PC-9 (cell line): ENCODE data around the gene ETS1. TPM values are rescaled to one million over a fixed set of nuclear protein-coding genes. Genes with fewer than 3 reads are reported as not detected.

Experiments used
- BruUV-seq: library from RNA; stranded (reverse); fragments of 400-500 nt; replicated peaks from 2 replicates; lab custom pipeline; 2021; lab: Mats Ljungman, UMichigan
- CTCF ChIA-PET: fragments of 300-600 bp; sonication (Branson Sonifier 250); formaldehyde crosslinking; loops from one replicate; lab custom pipeline; 2022; ENCODE audit warnings: antibody characterized with exemption; lab: Charles Lee
- POLR2A ChIA-PET: fragments of 300-600 bp; sonication (Branson Sonifier 250); formaldehyde crosslinking; loops from one replicate; lab custom pipeline; 2022; ENCODE audit warnings: antibody characterized with exemption; ENCODE audit not compliant: unreplicated experiment; lab: Charles Lee
- DNase-seq, 2 experiments: peaks; one replicate each; pipeline versions ENCODE4 v3.0.0 to v3.0.0-alpha.2; 2015 to 2022; ENCODE audit warnings: mixed read lengths in 1 of 2
- H2AFZ ChIP-seq: fragments of 200-600 bp; sonication (generic); 2 replicates; pipeline ENCODE4 v1.8.1; 2017; ENCODE audit warnings: antibody characterized with exemption
- H3F3A ChIP-seq: fragments of 200-600 bp; sonication (generic); 2 replicates; pipeline ENCODE4 v1.8.1; 2017; ENCODE audit warnings: antibody characterized with exemption, mild to moderate bottlenecking, low read depth; ENCODE audit not compliant: insufficient read depth
- H3K27ac ChIP-seq: fragments of 200-600 bp; sonication (generic); 2 replicates; pipeline ENCODE4 v1.6.1; 2016; ENCODE audit warnings: mixed run types
- H3K27me3 ChIP-seq: fragments of 200-600 bp; sonication (generic); 2 replicates; pipeline ENCODE4 v1.6.1; 2016; ENCODE audit warnings: low read depth, mixed run types; ENCODE audit not compliant: insufficient read depth
- H3K36me3 ChIP-seq: fragments of 200-600 bp; sonication (generic); 2 replicates; pipeline ENCODE4 v1.6.1; 2016; ENCODE audit warnings: low read depth, mixed run types
- H3K4me1 ChIP-seq: fragments of 200-600 bp; sonication (generic); replicated peaks from 2 replicates; pipeline ENCODE4 v1.6.1; 2016; ENCODE audit warnings: mixed run types; ENCODE audit not compliant: insufficient read depth
- H3K4me2 ChIP-seq: fragments of 200-600 bp; sonication (generic); 2 replicates; pipeline ENCODE4 v1.6.1; 2017; ENCODE audit warnings: mixed run types
- H3K4me3 ChIP-seq: fragments of 200-600 bp; sonication (generic); 2 replicates; pipeline ENCODE4 v1.6.1; 2016; ENCODE audit warnings: mixed run types
- H3K79me2 ChIP-seq: fragments of 200-600 bp; sonication (generic); 2 replicates; pipeline ENCODE4 v1.6.1; 2017; ENCODE audit warnings: low read depth, mixed run types
- H3K9me2 ChIP-seq: fragments of 200-600 bp; sonication (generic); 2 replicates; pipeline ENCODE4 v1.8.1; 2017; ENCODE audit warnings: mild to moderate bottlenecking; ENCODE audit not compliant: insufficient read depth
- H3K9me3 ChIP-seq: fragments of 200-600 bp; sonication (generic); 2 replicates; pipeline ENCODE4 v1.8.1; 2016; ENCODE audit warnings: low read depth; ENCODE audit not compliant: insufficient read depth
- H4K20me1 ChIP-seq: fragments of 200-600 bp; sonication (generic); 2 replicates; pipeline ENCODE4 v1.8.1; 2017; ENCODE audit not compliant: insufficient read depth
- EZH2 ChIP-seq: fragments of 200-600 bp; sonication (generic); IDR thresholded peaks from 2 replicates; pipeline ENCODE4 v1.8.0; 2017; ENCODE audit warnings: antibody characterized with exemption, low read depth
- intact Hi-C: fragments of 100-400 bp; cut with micrococcal nuclease; formaldehyde crosslinking; loops from one replicate; pipeline ENCODE4 v1.10.0; 2022; ENCODE audit not compliant: unreplicated experiment
- total RNA-seq: library from RNA; stranded (reverse); gene quantifications from 2 replicates; pipeline ENCODE4 v1.2.3, GENCODE V29; 2021
- TF ChIP-seq, protein P1 (sequence below): fragments of 200-600 bp; sonication (generic); conservative IDR thresholded peaks from 2 replicates; pipeline ENCODE4 v1.6.1; 2017; ENCODE audit warnings: mixed run types, antibody characterized with exemption, mild to moderate bottlenecking, moderate library complexity

The ETS1 gene
- total RNA-seq, 1 experiment from 2014 or later = 23.3 TPM

GRCh38 chr11:128628686-128629085, 41.3 kb upstream of the ETS1 start:
- no TSS peak for BruUV-seq
- POLR2A ChIA-PET = no interaction called here

DNA sequence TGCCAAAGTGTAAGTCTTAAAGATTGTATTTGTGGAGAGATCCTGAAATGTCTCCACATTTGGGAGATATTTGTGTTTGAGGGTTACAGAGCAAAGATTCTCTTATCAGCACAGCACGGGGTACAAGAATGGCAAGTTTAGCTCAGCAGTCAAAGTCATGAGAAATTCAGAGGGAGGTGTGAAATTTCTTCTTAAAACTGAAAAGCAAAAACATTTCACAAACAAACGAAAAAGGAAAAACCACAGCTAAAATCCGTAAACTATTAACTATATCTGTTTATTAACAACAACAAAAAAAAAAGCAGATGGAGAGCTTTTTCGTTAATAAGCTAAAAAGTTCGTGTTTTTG, 40.9 kb upstream of the ETS1 start:
- H3K4me3 ChIP-seq = no peak overlapping the region
- no peaks in the 10 kb centered on the region for H3K27me3 ChIP-seq
- H3K27ac ChIP-seq = no peak overlapping the region
- TF ChIP-seq, protein P1, sequence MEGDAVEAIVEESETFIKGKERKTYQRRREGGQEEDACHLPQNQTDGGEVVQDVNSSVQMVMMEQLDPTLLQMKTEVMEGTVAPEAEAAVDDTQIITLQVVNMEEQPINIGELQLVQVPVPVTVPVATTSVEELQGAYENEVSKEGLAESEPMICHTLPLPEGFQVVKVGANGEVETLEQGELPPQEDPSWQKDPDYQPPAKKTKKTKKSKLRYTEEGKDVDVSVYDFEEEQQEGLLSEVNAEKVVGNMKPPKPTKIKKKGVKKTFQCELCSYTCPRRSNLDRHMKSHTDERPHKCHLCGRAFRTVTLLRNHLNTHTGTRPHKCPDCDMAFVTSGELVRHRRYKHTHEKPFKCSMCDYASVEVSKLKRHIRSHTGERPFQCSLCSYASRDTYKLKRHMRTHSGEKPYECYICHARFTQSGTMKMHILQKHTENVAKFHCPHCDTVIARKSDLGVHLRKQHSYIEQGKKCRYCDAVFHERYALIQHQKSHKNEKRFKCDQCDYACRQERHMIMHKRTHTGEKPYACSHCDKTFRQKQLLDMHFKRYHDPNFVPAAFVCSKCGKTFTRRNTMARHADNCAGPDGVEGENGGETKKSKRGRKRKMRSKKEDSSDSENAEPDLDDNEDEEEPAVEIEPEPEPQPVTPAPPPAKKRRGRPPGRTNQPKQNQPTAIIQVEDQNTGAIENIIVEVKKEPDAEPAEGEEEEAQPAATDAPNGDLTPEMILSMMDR = no peak
- TF ChIP-seq EZH2 = no peak
- H2AFZ ChIP-seq = no peak overlapping the region
- DNase-seq = no peak
- H3F3A ChIP-seq = no peaks in the 10 kb centered on the region; the same call in 1 of the 2 replicates
- intact Hi-C loops = no loop called here
- ChIA-PET CTCF (interaction anchor here (0.6 to 0.8 kb wide), 2 partner anchors 22 to 141 kb away, joined by 3 to 5 read pairs; no protein-coding TSS in a partner anchor), POLR2A (no interaction called here)
- H3K79me2 ChIP-seq = no peaks in the 10 kb centered on the region
- no peak overlapping the region for H3K4me2 ChIP-seq
- H3K9me2 ChIP-seq = no peaks in the 10 kb centered on the region
- no peaks in the 10 kb centered on the region for H3K36me3 ChIP-seq
- H4K20me1 ChIP-seq = no peaks in the 10 kb centered on the region
- H3K9me3 ChIP-seq = no peaks in the 10 kb centered on the region
- H3K4me1 ChIP-seq = peaks cover 23% of the 10 kb centered on the region
- BruUV-seq = no TSS peak

More at GRCh38 chr11:128628686-128629085, 41.3 kb upstream of the ETS1 start:
- H3K36me3 ChIP-seq = no peaks in the 10 kb centered on the region
- no peaks in the 10 kb centered on the region for H3K9me3 ChIP-seq
- no peak for DNase-seq
- TF ChIP-seq, protein P1 = no peak
- no peak for TF ChIP-seq EZH2
- no peak overlapping the region for H3K4me3 ChIP-seq
- no peaks in the 10 kb centered on the region for H4K20me1 ChIP-seq
- no peak overlapping the region for H2AFZ ChIP-seq
- H3K4me2 ChIP-seq = no peak overlapping the region
- H3K27me3 ChIP-seq = no peaks in the 10 kb centered on the region
- H3K27ac ChIP-seq = no peak overlapping the region
- H3K4me1 ChIP-seq = peaks cover 23% of the 10 kb centered on the region
- intact Hi-C loops = no loop called here
- CTCF ChIA-PET = interaction anchor here (0.6 to 1.0 kb wide), 3 partner anchors 21 to 456 kb away, joined by 3 to 5 read pairs (median 5); no protein-coding TSS in a partner anchor
- no peaks in the 10 kb centered on the region; the same call in 1 of the 2 replicates for H3F3A ChIP-seq
- H3K9me2 ChIP-seq = no peaks in the 10 kb centered on the region
- H3K79me2 ChIP-seq = no peaks in the 10 kb centered on the region

DNA sequence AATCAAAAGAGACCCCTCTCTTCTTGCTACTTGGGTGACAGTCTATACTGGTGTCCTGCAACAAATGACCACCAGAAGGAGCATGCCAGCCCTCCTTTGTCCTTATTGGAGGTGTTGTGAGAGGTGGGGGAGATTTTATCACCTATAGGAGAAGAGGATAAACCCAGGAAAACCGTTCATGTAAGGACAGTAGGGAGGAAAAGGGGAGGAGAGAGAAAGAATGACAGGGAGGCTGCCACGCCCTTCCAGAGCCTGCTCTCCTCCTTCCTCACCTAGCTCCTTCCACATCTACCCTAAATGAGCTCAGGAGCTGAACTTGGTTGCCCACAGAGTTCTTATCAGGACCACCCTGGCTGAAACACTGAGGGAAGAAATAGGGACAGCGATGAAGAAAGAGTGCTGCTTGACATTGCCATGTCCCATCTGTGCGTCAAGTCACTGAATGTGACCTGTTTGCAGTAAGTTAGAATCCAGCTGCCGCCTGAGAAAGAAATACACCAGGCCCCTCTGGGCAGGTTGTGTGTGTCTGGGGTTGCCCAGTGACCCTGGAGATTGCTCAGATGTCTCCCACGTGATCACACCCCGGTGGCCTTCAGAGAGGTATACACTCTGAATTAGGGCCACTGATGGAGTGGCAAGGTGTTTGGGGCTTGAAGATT, 40.4 kb upstream of the ETS1 start:
- no peak for TF ChIP-seq EZH2
- TF ChIP-seq, protein P1 = no peak
- H3F3A ChIP-seq = no peaks in the 10 kb centered on the region; the same call in 1 of the 2 replicates
- intact Hi-C loops = loop anchor here (1.0 kb wide), 1 partner anchor 470 kb away; no protein-coding TSS in a partner anchor
- H3K9me2 ChIP-seq = no peaks in the 10 kb centered on the region
- H3K79me2 ChIP-seq = no peaks in the 10 kb centered on the region
- H3K4me3 ChIP-seq = no peak overlapping the region
- peaks cover 23% of the 10 kb centered on the region for H3K4me1 ChIP-seq
- no peaks in the 10 kb centered on the region for H4K20me1 ChIP-seq
- ChIA-PET CTCF (interaction anchor here (0.6 kb wide), 1 partner anchor 22 kb away, joined by 5 read pairs; no protein-coding TSS in a partner anchor), POLR2A (no interaction called here)
- H3K27me3 ChIP-seq = no peaks in the 10 kb centered on the region
- DNase-seq = no peak
- no peak overlapping the region for H3K4me2 ChIP-seq
- H2AFZ ChIP-seq = no peak overlapping the region
- H3K36me3 ChIP-seq = no peaks in the 10 kb centered on the region
- H3K27ac ChIP-seq = no peak overlapping the region
- no TSS peak for BruUV-seq
- H3K9me3 ChIP-seq = no peaks in the 10 kb centered on the region
